RPMI8226 (cell line): ENCODE data around the gene SAMD14.

ENCODE experiments used
- DNase-seq: peaks from one replicate; pipeline ENCODE4 v3.0.0-alpha.2; 2015

Gene SAMD14

GRCh38 chr17:50132104-50132794 is 2.3 kb upstream of the SAMD14 start:
- DNase-seq, result no peak

- no peak for DNase-seq
Measured at GRCh38 chr17:50130559-50131305, 772 bp upstream of the SAMD14 start.

- DNase-seq, result no peak
Measured at GRCh38 chr17:50129353-50129727, 620 bp downstream of the SAMD14 start.

- DNase-seq, result no peak
Measured at GRCh38 chr17:50128441-50129352, 1.3 kb downstream of the SAMD14 start.

- DNase-seq, result peak; percentile 50
Measured at GRCh38 chr17:50127697-50128361, 2.1 kb downstream of the SAMD14 start.

GRCh38 chr17:50125420-50125997 is 4.5 kb downstream of the SAMD14 start:
- no peak for DNase-seq

- no peak for DNase-seq
Measured at GRCh38 chr17:50123649-50124349, 6.2 kb downstream of the SAMD14 start.

- no peak for DNase-seq
Measured at GRCh38 chr17:50122945-50123344, 7.0 kb downstream of the SAMD14 start.

- no peak for DNase-seq
Measured at GRCh38 chr17:50120475-50121253, 9.3 kb downstream of the SAMD14 start.

GRCh38 chr17:50118828-50119218 is 11.1 kb downstream of the SAMD14 start:
- DNase-seq, result no peak

GRCh38 chr17:50118076-50118827 is 11.7 kb downstream of the SAMD14 start:
- no peak for DNase-seq

GRCh38 chr17:50117202-50118051 is 12.5 kb downstream of the SAMD14 start:
- peak; percentile 87 for DNase-seq

- DNase-seq, result no peak
Measured at GRCh38 chr17:50115756-50116155, 14.2 kb downstream of the SAMD14 start.

- peak; percentile 79 for DNase-seq
Measured at GRCh38 chr17:50114849-50115357, 15.1 kb downstream of the SAMD14 start.

GRCh38 chr17:50114401-50114800 is 15.6 kb downstream of the SAMD14 start:
- DNase-seq, result no peak

- no peak for DNase-seq
Measured at GRCh38 chr17:50113624-50114320, 16.2 kb downstream of the SAMD14 start.

GRCh38 chr17:50112694-50113093 is 17.3 kb downstream of the SAMD14 start:
- no peak for DNase-seq
